HEK293 (cell line): Measurements from ENCODE around the gene ENAH.

Experiments used
- HOXA7 ChIP-seq: sonication (generic); formaldehyde crosslinking; IDR thresholded peaks from 2 replicates; pipeline ENCODE4 v1.8.1; 2022; ENCODE audit warnings: missing genetic modification reagents, borderline replicate concordance
- INSM2 ChIP-seq: fragments of 450-650 bp; formaldehyde crosslinking; IDR thresholded peaks from 2 replicates; pipeline ENCODE4 v1.5.1; 2016; ENCODE audit warnings: missing biosample characterization, missing genetic modification characterization
- KLF10 ChIP-seq: fragments of 450-650 bp; IDR thresholded peaks from 2 replicates; pipeline ENCODE4 v1.5.1; 2018; ENCODE audit warnings: missing biosample characterization, mild to moderate bottlenecking, missing genetic modification characterization
- OSR2 ChIP-seq: fragments of 450-650 bp; formaldehyde crosslinking; IDR thresholded peaks from 2 replicates; pipeline ENCODE4 v1.5.1; 2016; ENCODE audit warnings: missing biosample characterization, missing genetic modification characterization
- REST ChIP-seq: fragments of 450-650 bp; formaldehyde crosslinking; IDR thresholded peaks from 2 replicates; pipeline ENCODE4 v1.5.1; 2016; ENCODE audit warnings: missing biosample characterization, missing genetic modification characterization
- SALL2 ChIP-seq: fragments of 450-650 bp; formaldehyde crosslinking; IDR thresholded peaks from 2 replicates; pipeline ENCODE4 v1.5.0; 2017; ENCODE audit warnings: missing biosample characterization, mild to moderate bottlenecking, missing genetic modification characterization, borderline replicate concordance
- ZBTB11 ChIP-seq: fragments of 450-650 bp; formaldehyde crosslinking; conservative IDR thresholded peaks from 2 replicates; pipeline ENCODE4 v1.5.1; 2016; ENCODE audit warnings: low read depth, missing biosample characterization, missing genetic modification characterization
- ZBTB20 ChIP-seq: fragments of 450-650 bp; formaldehyde crosslinking; IDR thresholded peaks from 2 replicates; pipeline ENCODE4 v1.5.1; 2016; ENCODE audit warnings: missing biosample characterization, missing genetic modification characterization
- ZBTB48 ChIP-seq: fragments of 450-650 bp; formaldehyde crosslinking; IDR thresholded peaks from 2 replicates; pipeline ENCODE4 v1.5.1; 2016; ENCODE audit warnings: missing biosample characterization, missing genetic modification characterization
- ZBTB6 ChIP-seq: fragments of 450-650 bp; formaldehyde crosslinking; IDR thresholded peaks from 2 replicates; pipeline ENCODE4 v1.5.1; 2017; ENCODE audit warnings: missing biosample characterization, missing genetic modification characterization
- ZFP69B ChIP-seq: fragments of 450-650 bp; formaldehyde crosslinking; IDR thresholded peaks from 2 replicates; pipeline ENCODE4 v1.5.1; 2016; ENCODE audit warnings: missing biosample characterization, missing genetic modification characterization
- ZNF16 ChIP-seq: fragments of 450-650 bp; formaldehyde crosslinking; IDR thresholded peaks from 2 replicates; pipeline ENCODE4 v1.5.1; 2016; ENCODE audit warnings: low read depth, missing biosample characterization, missing genetic modification characterization
- ZNF221 ChIP-seq: fragments of 450-650 bp; formaldehyde crosslinking; IDR thresholded peaks from 2 replicates; pipeline ENCODE4 v1.5.1; 2017; ENCODE audit warnings: missing biosample characterization, missing genetic modification characterization, borderline replicate concordance
- ZNF302 ChIP-seq: fragments of 450-650 bp; formaldehyde crosslinking; IDR thresholded peaks from 2 replicates; pipeline ENCODE4 v1.5.1; 2016; ENCODE audit warnings: missing biosample characterization, missing genetic modification characterization, low read depth
- ZNF341 ChIP-seq: fragments of 450-650 bp; formaldehyde crosslinking; IDR thresholded peaks from 2 replicates; pipeline ENCODE4; 2016; ENCODE audit warnings: low read depth, missing biosample characterization, missing genetic modification characterization
- ZNF37A ChIP-seq: fragments of 450-650 bp; IDR thresholded peaks from 2 replicates; pipeline ENCODE4 v1.5.1; 2018; ENCODE audit warnings: missing biosample characterization, missing genetic modification characterization
- ZNF394 ChIP-seq: fragments of 450-650 bp; formaldehyde crosslinking; IDR thresholded peaks from 2 replicates; pipeline ENCODE4 v1.5.1; 2016; ENCODE audit warnings: missing biosample characterization, missing genetic modification characterization, mild to moderate bottlenecking, moderate library complexity, borderline replicate concordance
- ZNF404 ChIP-seq: fragments of 450-650 bp; formaldehyde crosslinking; IDR thresholded peaks from 2 replicates; pipeline ENCODE4 v1.5.1; 2017; ENCODE audit warnings: missing biosample characterization, missing genetic modification characterization
- ZNF426 ChIP-seq: fragments of 450-650 bp; formaldehyde crosslinking; IDR thresholded peaks from 2 replicates; pipeline ENCODE4 v1.5.1; 2017; ENCODE audit warnings: missing biosample characterization, missing genetic modification characterization, mild to moderate bottlenecking, inconsistent platforms, moderate library complexity
- ZNF530 ChIP-seq: fragments of 450-650 bp; formaldehyde crosslinking; IDR thresholded peaks from 2 replicates; pipeline ENCODE4 v1.5.1; 2016; ENCODE audit warnings: low read depth, missing biosample characterization, missing genetic modification characterization
- ZNF548 ChIP-seq: fragments of 450-650 bp; formaldehyde crosslinking; IDR thresholded peaks from 2 replicates; pipeline ENCODE4 v1.5.1; 2016; ENCODE audit warnings: missing biosample characterization, missing genetic modification characterization
- ZNF571 ChIP-seq: fragments of 450-650 bp; formaldehyde crosslinking; IDR thresholded peaks from 2 replicates; pipeline ENCODE4 v1.5.0; 2017; ENCODE audit warnings: missing biosample characterization, missing genetic modification characterization
- ZNF629 ChIP-seq: fragments of 450-650 bp; formaldehyde crosslinking; IDR thresholded peaks from 2 replicates; pipeline ENCODE4 v1.5.1; 2017; ENCODE audit warnings: missing biosample characterization, missing genetic modification characterization
- ZNF677 ChIP-seq: fragments of 450-650 bp; IDR thresholded peaks from 2 replicates; pipeline ENCODE4 v1.5.0; 2018; ENCODE audit warnings: missing biosample characterization, mild to moderate bottlenecking, missing genetic modification characterization, moderate library complexity
- ZNF830 ChIP-seq: fragments of 450-650 bp; IDR thresholded peaks from 2 replicates; pipeline ENCODE4 v1.5.0; 2018; ENCODE audit warnings: missing biosample characterization, missing genetic modification characterization, low read depth, mild to moderate bottlenecking, moderate library complexity
- ZNF843 ChIP-seq: fragments of 450-650 bp; formaldehyde crosslinking; IDR thresholded peaks from 2 replicates; pipeline ENCODE4 v1.5.1; 2016; ENCODE audit warnings: missing biosample characterization, missing genetic modification characterization
- ZSCAN5A ChIP-seq: fragments of 450-650 bp; formaldehyde crosslinking; IDR thresholded peaks from 2 replicates; pipeline ENCODE4 v1.5.1; 2016; ENCODE audit warnings: missing biosample characterization, missing genetic modification characterization

Gene ENAH

GRCh38 chr1:225602590-225603206, 50.2 kb downstream of the ENAH start (continued):
- TF ChIP-seq ZBTB11 (tag by site-specific recombination) (no peak), HOXA7 (no peak), ZNF843 (tag by site-specific recombination) (0 out of 2 replicates have a peak, but pooled peaks have one; percentile 27), ZNF302 (tag by site-specific recombination) (no peak), ZNF221 (tag by site-specific recombination) (no peak), ZNF404 (tag by site-specific recombination) (no peak), ZNF548 (tag by site-specific recombination) (no peak), ZNF629 (tag by site-specific recombination) (peak; percentile 92), SALL2 (no peak), OSR2 (tag by site-specific recombination) (no peak), ZBTB20 (no peak), ZSCAN5A (tag by site-specific recombination) (no peak), ZNF830 (no peak), ZNF394 (no peak), ZNF571 (no peak), ZNF426 (tag by site-specific recombination) (no peak), ZNF341 (tag by site-specific recombination) (no peak), KLF10 (tag by site-specific recombination) (no peak; the same call in 1 of the 2 replicates), ZNF16 (tag by site-specific recombination) (no peak), ZBTB6 (tag by site-specific recombination) (no peak), ZNF530 (tag by site-specific recombination) (no peak), ZNF37A (tag by site-specific recombination) (no peak), ZFP69B (tag by site-specific recombination) (no peak), ZNF677 (no peak), ZBTB48 (tag by site-specific recombination) (no peak), REST (tag by site-specific recombination) (no peak), INSM2 (peak; percentile 40; the same call in 1 of the 2 replicates)
